ENCODE data around the gene ADGRB2. TPM values are rescaled to one million over a fixed set of nuclear protein-coding genes. Genes with fewer than 3 reads are reported as not detected.

Gene ADGRB2
- total RNA-seq, 1 experiment from 2014 or later, result 34.8 TPM

- ATAC-seq, result no peak
- H3K27me3 ChIP-seq (ENCODE audit: control insufficient read depth, insufficient read depth, low read length), result no peaks in the 10 kb centered on the region
- in situ Hi-C loops (cut with HindIII; ENCODE audit: low pct_unique_long_range_greater_than_20kb, low sequenced_read_pairs), result no loop called here
- peaks cover 7% of the 10 kb centered on the region; the same call in 1 of the 2 replicates for H3K4me1 ChIP-seq (ENCODE audit: control insufficient read depth, insufficient read depth, low read length)
- H3K4me3 ChIP-seq (ENCODE audit: low read depth in 2 of 2, low read length in 2 of 2), result no peak overlapping the region
- no peak for DNase-seq (ENCODE audit: low read depth, low spot score)
- BruUV-seq (replicated peaks), result no TSS peak
- no peak overlapping the region for H3K27ac ChIP-seq (ENCODE audit: low read length)
- POLR2A ChIA-PET, result no interaction called here
- TF ChIP-seq, protein P1, sequence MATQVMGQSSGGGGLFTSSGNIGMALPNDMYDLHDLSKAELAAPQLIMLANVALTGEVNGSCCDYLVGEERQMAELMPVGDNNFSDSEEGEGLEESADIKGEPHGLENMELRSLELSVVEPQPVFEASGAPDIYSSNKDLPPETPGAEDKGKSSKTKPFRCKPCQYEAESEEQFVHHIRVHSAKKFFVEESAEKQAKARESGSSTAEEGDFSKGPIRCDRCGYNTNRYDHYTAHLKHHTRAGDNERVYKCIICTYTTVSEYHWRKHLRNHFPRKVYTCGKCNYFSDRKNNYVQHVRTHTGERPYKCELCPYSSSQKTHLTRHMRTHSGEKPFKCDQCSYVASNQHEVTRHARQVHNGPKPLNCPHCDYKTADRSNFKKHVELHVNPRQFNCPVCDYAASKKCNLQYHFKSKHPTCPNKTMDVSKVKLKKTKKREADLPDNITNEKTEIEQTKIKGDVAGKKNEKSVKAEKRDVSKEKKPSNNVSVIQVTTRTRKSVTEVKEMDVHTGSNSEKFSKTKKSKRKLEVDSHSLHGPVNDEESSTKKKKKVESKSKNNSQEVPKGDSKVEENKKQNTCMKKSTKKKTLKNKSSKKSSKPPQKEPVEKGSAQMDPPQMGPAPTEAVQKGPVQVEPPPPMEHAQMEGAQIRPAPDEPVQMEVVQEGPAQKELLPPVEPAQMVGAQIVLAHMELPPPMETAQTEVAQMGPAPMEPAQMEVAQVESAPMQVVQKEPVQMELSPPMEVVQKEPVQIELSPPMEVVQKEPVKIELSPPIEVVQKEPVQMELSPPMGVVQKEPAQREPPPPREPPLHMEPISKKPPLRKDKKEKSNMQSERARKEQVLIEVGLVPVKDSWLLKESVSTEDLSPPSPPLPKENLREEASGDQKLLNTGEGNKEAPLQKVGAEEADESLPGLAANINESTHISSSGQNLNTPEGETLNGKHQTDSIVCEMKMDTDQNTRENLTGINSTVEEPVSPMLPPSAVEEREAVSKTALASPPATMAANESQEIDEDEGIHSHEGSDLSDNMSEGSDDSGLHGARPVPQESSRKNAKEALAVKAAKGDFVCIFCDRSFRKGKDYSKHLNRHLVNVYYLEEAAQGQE (IDR thresholded peaks at IDR 0.05; ENCODE audit: insufficient read depth in 1 of 2, low read depth in 2 of 2, low read length in 1 of 2), result no peak
- TF ChIP-seq, protein P2, sequence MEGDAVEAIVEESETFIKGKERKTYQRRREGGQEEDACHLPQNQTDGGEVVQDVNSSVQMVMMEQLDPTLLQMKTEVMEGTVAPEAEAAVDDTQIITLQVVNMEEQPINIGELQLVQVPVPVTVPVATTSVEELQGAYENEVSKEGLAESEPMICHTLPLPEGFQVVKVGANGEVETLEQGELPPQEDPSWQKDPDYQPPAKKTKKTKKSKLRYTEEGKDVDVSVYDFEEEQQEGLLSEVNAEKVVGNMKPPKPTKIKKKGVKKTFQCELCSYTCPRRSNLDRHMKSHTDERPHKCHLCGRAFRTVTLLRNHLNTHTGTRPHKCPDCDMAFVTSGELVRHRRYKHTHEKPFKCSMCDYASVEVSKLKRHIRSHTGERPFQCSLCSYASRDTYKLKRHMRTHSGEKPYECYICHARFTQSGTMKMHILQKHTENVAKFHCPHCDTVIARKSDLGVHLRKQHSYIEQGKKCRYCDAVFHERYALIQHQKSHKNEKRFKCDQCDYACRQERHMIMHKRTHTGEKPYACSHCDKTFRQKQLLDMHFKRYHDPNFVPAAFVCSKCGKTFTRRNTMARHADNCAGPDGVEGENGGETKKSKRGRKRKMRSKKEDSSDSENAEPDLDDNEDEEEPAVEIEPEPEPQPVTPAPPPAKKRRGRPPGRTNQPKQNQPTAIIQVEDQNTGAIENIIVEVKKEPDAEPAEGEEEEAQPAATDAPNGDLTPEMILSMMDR (IDR thresholded peaks at IDR 0.05), result no peak
- TF ChIP-seq TCF7L2 (IDR thresholded peaks at IDR 0.05; ENCODE audit: low read depth, low read length), result no peak
- TF ChIP-seq POLR2AphosphoS5 (IDR thresholded peaks at IDR 0.05; ENCODE audit: low read depth, low read length), result no peak
- no peak for TF ChIP-seq SIN3A (IDR thresholded peaks at IDR 0.05; ENCODE audit: borderline replicate concordance, insufficient read depth, low read depth, low read length)
- no peaks in the 10 kb centered on the region for H3K9me3 ChIP-seq (ENCODE audit: control insufficient read depth, insufficient read depth, low read depth, low read length)
- CTCF ChIA-PET, result no interaction called here
- intact Hi-C loops (cut with micrococcal nuclease; ENCODE audit: unreplicated experiment), result no loop called here
- no peaks in the 10 kb centered on the region for H3K36me3 ChIP-seq (ENCODE audit: control insufficient read depth, insufficient read depth, low read length)
Measured at GRCh38 chr1:31795801-31796621, 31.9 kb upstream of the ADGRB2 start.

DNA sequence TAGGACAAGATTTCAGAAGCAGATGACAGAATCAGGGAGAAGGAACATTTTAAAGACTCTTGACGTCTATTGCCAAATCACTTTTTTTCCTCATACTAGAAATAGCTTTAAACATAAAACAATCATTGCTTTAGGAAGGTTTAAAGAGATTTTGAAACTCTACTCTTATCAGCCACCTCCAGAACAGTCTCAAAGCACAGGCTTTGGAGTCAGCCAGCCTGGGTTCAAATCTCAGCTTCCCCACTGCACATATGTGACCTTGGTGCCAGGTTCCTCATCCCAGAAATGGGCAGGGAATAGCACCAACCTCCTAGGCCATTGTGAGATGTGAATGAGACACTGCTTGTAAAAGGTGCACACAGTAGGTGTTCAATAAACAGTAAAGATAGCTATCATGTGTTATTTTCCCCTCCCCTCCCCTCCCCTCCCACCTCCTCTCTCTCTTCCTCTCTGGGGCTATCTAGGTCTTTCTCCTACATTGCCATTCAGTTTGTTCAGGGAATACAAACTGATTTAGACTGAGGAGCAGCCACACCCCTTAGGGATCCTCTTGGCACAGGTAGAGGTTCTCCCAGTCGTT, 31.0 kb upstream of the ADGRB2 start:
- H3K27me3 ChIP-seq (ENCODE audit: control insufficient read depth, insufficient read depth, low read length), result no peaks in the 10 kb centered on the region
- no peak overlapping the region for H3K27ac ChIP-seq (ENCODE audit: low read length)
- TF ChIP-seq POLR2AphosphoS5 (IDR thresholded peaks at IDR 0.05; ENCODE audit: low read depth, low read length) (no peak), TCF7L2 (IDR thresholded peaks at IDR 0.05; ENCODE audit: low read depth, low read length) (no peak), SIN3A (IDR thresholded peaks at IDR 0.05; ENCODE audit: borderline replicate concordance, insufficient read depth, low read depth, low read length) (no peak)
- TF ChIP-seq, protein P2 (IDR thresholded peaks at IDR 0.05), result no peak
- TF ChIP-seq, protein P1 (IDR thresholded peaks at IDR 0.05; ENCODE audit: insufficient read depth in 1 of 2, low read depth in 2 of 2, low read length in 1 of 2), result no peak
- no peak for ATAC-seq
- in situ Hi-C loops (cut with HindIII; ENCODE audit: low pct_unique_long_range_greater_than_20kb, low sequenced_read_pairs) (no loop called here), intact Hi-C loops (cut with micrococcal nuclease; ENCODE audit: unreplicated experiment) (no loop called here)
- H3K36me3 ChIP-seq (ENCODE audit: control insufficient read depth, insufficient read depth, low read length), result no peaks in the 10 kb centered on the region
- no peaks in the 10 kb centered on the region for H3K9me3 ChIP-seq (ENCODE audit: control insufficient read depth, insufficient read depth, low read depth, low read length)
- ChIA-PET POLR2A (interaction anchor here (0.6 kb wide), 1 partner anchor 16 kb away, joined by 4 read pairs; no protein-coding TSS in a partner anchor), CTCF (no interaction called here)
- BruUV-seq (replicated peaks), result no TSS peak
- peaks cover 7% of the 10 kb centered on the region; the same call in 1 of the 2 replicates for H3K4me1 ChIP-seq (ENCODE audit: control insufficient read depth, insufficient read depth, low read length)
- no peak for DNase-seq (ENCODE audit: low read depth, low spot score)
- H3K4me3 ChIP-seq (ENCODE audit: low read depth in 2 of 2, low read length in 2 of 2), result no peak overlapping the region
